ENCODE data around the gene CA6.

The CA6 gene

GRCh38 chr1:9022773-9023172 lies 77.1 kb downstream of the CA6 start:
- no peaks in the 10 kb centered on the region for H3K36me3 ChIP-seq (ENCODE audit: control insufficient read depth, insufficient read depth, low read length)
- H3K4me3 ChIP-seq (ENCODE audit: low read depth, low read length), result no peak overlapping the region
- no peaks in the 10 kb centered on the region for H3K4me1 ChIP-seq
- H3K27me3 ChIP-seq (ENCODE audit: control insufficient read depth, insufficient read depth, low read length), result no peaks in the 10 kb centered on the region
- TF ChIP-seq CTCF (IDR thresholded peaks at IDR 0.05), result no peak
- no peak overlapping the region for H3K27ac ChIP-seq
- no peaks in the 10 kb centered on the region for H3K9me3 ChIP-seq (ENCODE audit: control insufficient read depth, low read length)
- no peak overlapping the region for H3K9ac ChIP-seq
- no peak overlapping the region for H3K4me2 ChIP-seq (ENCODE audit: low read length)
- no peaks in the 10 kb centered on the region for H3K79me2 ChIP-seq
- no peak overlapping the region for H2AFZ ChIP-seq

Measured in parathyroid adenoma (tissue), 2 donors.